Neural cell (in vitro differentiated cells): ENCODE results near the gene PHF12. TPM values are rescaled to one million over a fixed set of nuclear protein-coding genes. Genes with fewer than 3 reads are reported as not detected.

Experiments used
- H2AFZ ChIP-seq: fragments of 200-600, 300-800 bp; sonication (generic), shearing (Covaris generic); 2 replicates; pipeline ENCODE4 v1.6.0; 2014; ENCODE audit warnings: low read depth, mild to moderate bottlenecking, antibody characterized with exemption, low read length, moderate library complexity
- H3F3A ChIP-seq: fragments of 200-600 bp; shearing (Covaris generic); 2 replicates; pipeline ENCODE4 v1.6.1; 2016; ENCODE audit warnings: mild to moderate bottlenecking, moderate library complexity, mixed read lengths, antibody characterized with exemption, low read length; ENCODE audit not compliant: insufficient read depth, poor library complexity, severe bottlenecking
- H3K27ac ChIP-seq: fragments of 200-600, 300-800 bp; sonication (generic), shearing (Covaris generic); 2 replicates; pipeline ENCODE4 v1.5.1; 2014; ENCODE audit warnings: mild to moderate bottlenecking, low read length, moderate library complexity
- H3K27me3 ChIP-seq: fragments of 300-800, 200-600 bp; sonication (generic), shearing (Covaris generic); 2 replicates; pipeline ENCODE4 v1.6.0; 2014; ENCODE audit warnings: mild to moderate bottlenecking, low read depth, low read length, moderate library complexity; ENCODE audit not compliant: insufficient read depth
- H3K36me3 ChIP-seq: fragments of 300-800, 200-600 bp; sonication (generic), shearing (Covaris generic); 2 replicates; pipeline ENCODE4 v1.5.1; 2014; ENCODE audit warnings: mild to moderate bottlenecking, antibody characterized with exemption, low read length, moderate library complexity; ENCODE audit not compliant: insufficient read depth
- H3K4me2 ChIP-seq: fragments of 300-800, 200-600 bp; sonication (generic), shearing (Covaris generic); 2 replicates; pipeline ENCODE4 v1.6.0; 2014; ENCODE audit warnings: mild to moderate bottlenecking, low read length
- H3K4me3 ChIP-seq: fragments of 300-800, 200-600 bp; sonication (generic), shearing (Covaris generic); 2 replicates; pipeline ENCODE4 v1.5.1; 2014; ENCODE audit warnings: mild to moderate bottlenecking, low read length, moderate library complexity
- H3K79me2 ChIP-seq: fragments of 200-600 bp; shearing (Covaris generic); replicated peaks from 2 replicates; pipeline ENCODE4 v1.6.0; 2014; ENCODE audit warnings: mild to moderate bottlenecking, low read length, moderate library complexity; ENCODE audit not compliant: insufficient read depth
- H3K9ac ChIP-seq: fragments of 300-800, 200-600 bp; sonication (generic), shearing (Covaris generic); 2 replicates; pipeline ENCODE4 v1.6.1; 2016; ENCODE audit warnings: mild to moderate bottlenecking, low read length, mixed read lengths
- H3K9me2 ChIP-seq: fragments of 200-600 bp; shearing (Covaris generic); 2 replicates; pipeline ENCODE4 v1.6.1; 2016; ENCODE audit warnings: mild to moderate bottlenecking, low read length, mixed read lengths; ENCODE audit not compliant: insufficient read depth
- H3K9me3 ChIP-seq: fragments of 200-600, 300-800 bp; sonication (generic), shearing (Covaris generic); 2 replicates; pipeline ENCODE4 v1.6.1; 2016; ENCODE audit warnings: mild to moderate bottlenecking, mixed run types, low read length, moderate library complexity, mixed read lengths
- H4K20me1 ChIP-seq: fragments of 200-600 bp; shearing (Covaris generic); 2 replicates; pipeline ENCODE4 v1.6.1; 2016; ENCODE audit warnings: mild to moderate bottlenecking, mixed run types; ENCODE audit not compliant: insufficient read depth
- EP300 ChIP-seq: fragments of 450-650 bp; conservative IDR thresholded peaks from 2 replicates; pipeline ENCODE4 v1.6.1; 2014; ENCODE audit warnings: antibody characterized with exemption, mild to moderate bottlenecking, moderate library complexity; ENCODE audit not compliant: poor library complexity, severe bottlenecking
- EZH2 ChIP-seq: fragments of 200-600, 300-800 bp; shearing (Covaris generic), sonication (generic); IDR thresholded peaks from 2 replicates; pipeline ENCODE4 v1.6.1; 2014; ENCODE audit warnings: antibody characterized with exemption, low read length, borderline replicate concordance, mild to moderate bottlenecking; ENCODE audit not compliant: insufficient read depth, poor library complexity, severe bottlenecking
- MXI1 ChIP-seq: fragments of 450-650 bp; conservative IDR thresholded peaks from 2 replicates; pipeline ENCODE4 v1.6.1; 2014; ENCODE audit warnings: antibody characterized with exemption, mild to moderate bottlenecking; ENCODE audit not compliant: poor library complexity, severe bottlenecking
- POLR2AphosphoS5 ChIP-seq: IDR thresholded peaks from 2 replicates; pipeline ENCODE4 v1.6.1; 2012
- RAD21 ChIP-seq: fragments of 450-650 bp; conservative IDR thresholded peaks from 2 replicates; pipeline ENCODE4 v1.6.1; 2014; ENCODE audit warnings: antibody characterized with exemption, mild to moderate bottlenecking, moderate library complexity
- SMC3 ChIP-seq: fragments of 450-650 bp; conservative IDR thresholded peaks from 2 replicates; pipeline ENCODE4 v1.6.1; 2014; ENCODE audit warnings: antibody characterized with exemption, mild to moderate bottlenecking, moderate library complexity; ENCODE audit not compliant: poor library complexity
- TAF1 ChIP-seq: IDR thresholded peaks from 2 replicates; pipeline ENCODE4 v1.6.1; 2012; ENCODE audit warnings: low read depth
- polyA plus RNA-seq: library from polyadenylated mRNA; depleted of rRNA; stranded (reverse); fragments of >200 nt; gene quantifications from 2 replicates; pipeline ENCODE4 v1.2.3, GENCODE V29; 2014
- TF ChIP-seq, protein P1 (sequence below): IDR thresholded peaks from 2 replicates; pipeline ENCODE4 v1.6.1; 2012; ENCODE audit warnings: borderline replicate concordance
- TF ChIP-seq, protein P2 (sequence below): fragments of 450-650 bp; IDR thresholded peaks from 2 replicates; pipeline ENCODE4 v1.5.1; 2014; ENCODE audit warnings: antibody characterized with exemption, mild to moderate bottlenecking, moderate library complexity; ENCODE audit not compliant: poor library complexity, severe bottlenecking

The PHF12 gene
- polyA plus RNA-seq, 1 donor from 2014 or later, result 10.4 TPM

DNA sequence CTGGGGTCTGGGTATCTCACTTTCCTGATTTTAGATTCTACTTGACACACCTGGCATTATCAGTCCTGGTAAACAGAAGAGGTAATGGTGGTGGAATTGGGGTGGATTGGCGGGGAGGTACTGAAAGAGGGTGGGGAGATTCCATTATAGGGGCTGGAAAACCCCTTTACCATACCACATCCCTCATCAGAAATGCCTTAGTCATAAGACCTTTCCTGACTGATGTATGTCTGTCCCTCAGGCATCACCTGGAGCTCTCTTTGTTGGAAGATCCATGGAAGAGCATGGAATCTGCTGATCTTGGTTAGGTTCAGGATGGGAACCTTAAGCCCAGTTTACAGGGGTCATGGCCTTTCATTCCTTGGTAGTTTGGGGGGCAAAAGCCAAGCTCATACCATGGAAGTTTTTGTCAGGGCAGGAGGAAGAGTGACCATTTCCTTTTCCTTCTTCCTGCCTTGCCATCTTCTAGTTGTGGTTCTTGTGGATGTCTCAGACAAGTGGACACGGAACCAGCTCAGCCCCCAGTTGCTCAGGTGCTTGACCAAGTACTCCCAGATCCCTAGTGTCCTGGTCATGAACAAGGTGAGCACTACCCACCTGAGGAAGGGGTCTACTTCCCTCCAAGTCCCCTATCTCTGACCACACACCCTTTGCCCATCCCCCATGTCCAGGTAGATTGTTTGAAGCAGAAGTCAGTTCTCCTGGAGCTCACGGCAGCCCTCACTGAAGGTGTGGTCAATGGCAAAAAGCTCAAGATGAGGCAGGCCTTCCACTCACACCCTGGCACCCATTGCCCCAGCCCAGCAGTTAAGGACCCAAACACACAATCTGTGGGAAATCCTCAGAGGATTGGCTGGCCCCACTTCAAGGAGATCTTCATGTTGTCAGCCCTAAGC is 93.2 kb downstream of the PHF12 start:
- Histone ChIP-seq H4K20me1 (no peaks in the 10 kb centered on the region), H3K27me3 (no peaks in the 10 kb centered on the region), H2AFZ (no peak overlapping the region), H3K4me3 (no peak overlapping the region), H3K79me2 (peaks cover 8% of the 10 kb centered on the region), H3F3A (no peaks in the 10 kb centered on the region), H3K9me2 (no peaks in the 10 kb centered on the region), H3K27ac (no peak overlapping the region), H3K9me3 (no peaks in the 10 kb centered on the region), H3K36me3 (no peaks in the 10 kb centered on the region), H3K9ac (no peak overlapping the region), H3K4me2 (no peak overlapping the region)
- TF ChIP-seq, protein P1, sequence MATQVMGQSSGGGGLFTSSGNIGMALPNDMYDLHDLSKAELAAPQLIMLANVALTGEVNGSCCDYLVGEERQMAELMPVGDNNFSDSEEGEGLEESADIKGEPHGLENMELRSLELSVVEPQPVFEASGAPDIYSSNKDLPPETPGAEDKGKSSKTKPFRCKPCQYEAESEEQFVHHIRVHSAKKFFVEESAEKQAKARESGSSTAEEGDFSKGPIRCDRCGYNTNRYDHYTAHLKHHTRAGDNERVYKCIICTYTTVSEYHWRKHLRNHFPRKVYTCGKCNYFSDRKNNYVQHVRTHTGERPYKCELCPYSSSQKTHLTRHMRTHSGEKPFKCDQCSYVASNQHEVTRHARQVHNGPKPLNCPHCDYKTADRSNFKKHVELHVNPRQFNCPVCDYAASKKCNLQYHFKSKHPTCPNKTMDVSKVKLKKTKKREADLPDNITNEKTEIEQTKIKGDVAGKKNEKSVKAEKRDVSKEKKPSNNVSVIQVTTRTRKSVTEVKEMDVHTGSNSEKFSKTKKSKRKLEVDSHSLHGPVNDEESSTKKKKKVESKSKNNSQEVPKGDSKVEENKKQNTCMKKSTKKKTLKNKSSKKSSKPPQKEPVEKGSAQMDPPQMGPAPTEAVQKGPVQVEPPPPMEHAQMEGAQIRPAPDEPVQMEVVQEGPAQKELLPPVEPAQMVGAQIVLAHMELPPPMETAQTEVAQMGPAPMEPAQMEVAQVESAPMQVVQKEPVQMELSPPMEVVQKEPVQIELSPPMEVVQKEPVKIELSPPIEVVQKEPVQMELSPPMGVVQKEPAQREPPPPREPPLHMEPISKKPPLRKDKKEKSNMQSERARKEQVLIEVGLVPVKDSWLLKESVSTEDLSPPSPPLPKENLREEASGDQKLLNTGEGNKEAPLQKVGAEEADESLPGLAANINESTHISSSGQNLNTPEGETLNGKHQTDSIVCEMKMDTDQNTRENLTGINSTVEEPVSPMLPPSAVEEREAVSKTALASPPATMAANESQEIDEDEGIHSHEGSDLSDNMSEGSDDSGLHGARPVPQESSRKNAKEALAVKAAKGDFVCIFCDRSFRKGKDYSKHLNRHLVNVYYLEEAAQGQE, result no peak
- TF ChIP-seq, protein P2, sequence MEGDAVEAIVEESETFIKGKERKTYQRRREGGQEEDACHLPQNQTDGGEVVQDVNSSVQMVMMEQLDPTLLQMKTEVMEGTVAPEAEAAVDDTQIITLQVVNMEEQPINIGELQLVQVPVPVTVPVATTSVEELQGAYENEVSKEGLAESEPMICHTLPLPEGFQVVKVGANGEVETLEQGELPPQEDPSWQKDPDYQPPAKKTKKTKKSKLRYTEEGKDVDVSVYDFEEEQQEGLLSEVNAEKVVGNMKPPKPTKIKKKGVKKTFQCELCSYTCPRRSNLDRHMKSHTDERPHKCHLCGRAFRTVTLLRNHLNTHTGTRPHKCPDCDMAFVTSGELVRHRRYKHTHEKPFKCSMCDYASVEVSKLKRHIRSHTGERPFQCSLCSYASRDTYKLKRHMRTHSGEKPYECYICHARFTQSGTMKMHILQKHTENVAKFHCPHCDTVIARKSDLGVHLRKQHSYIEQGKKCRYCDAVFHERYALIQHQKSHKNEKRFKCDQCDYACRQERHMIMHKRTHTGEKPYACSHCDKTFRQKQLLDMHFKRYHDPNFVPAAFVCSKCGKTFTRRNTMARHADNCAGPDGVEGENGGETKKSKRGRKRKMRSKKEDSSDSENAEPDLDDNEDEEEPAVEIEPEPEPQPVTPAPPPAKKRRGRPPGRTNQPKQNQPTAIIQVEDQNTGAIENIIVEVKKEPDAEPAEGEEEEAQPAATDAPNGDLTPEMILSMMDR, result no peak
- TF ChIP-seq RAD21, result no peak
- no peak for TF ChIP-seq POLR2AphosphoS5
- no peak for TF ChIP-seq TAF1
- TF ChIP-seq SMC3, result no peak
- TF ChIP-seq EP300, result no peak
- TF ChIP-seq EZH2, result no peak
- TF ChIP-seq MXI1, result no peak

DNA sequence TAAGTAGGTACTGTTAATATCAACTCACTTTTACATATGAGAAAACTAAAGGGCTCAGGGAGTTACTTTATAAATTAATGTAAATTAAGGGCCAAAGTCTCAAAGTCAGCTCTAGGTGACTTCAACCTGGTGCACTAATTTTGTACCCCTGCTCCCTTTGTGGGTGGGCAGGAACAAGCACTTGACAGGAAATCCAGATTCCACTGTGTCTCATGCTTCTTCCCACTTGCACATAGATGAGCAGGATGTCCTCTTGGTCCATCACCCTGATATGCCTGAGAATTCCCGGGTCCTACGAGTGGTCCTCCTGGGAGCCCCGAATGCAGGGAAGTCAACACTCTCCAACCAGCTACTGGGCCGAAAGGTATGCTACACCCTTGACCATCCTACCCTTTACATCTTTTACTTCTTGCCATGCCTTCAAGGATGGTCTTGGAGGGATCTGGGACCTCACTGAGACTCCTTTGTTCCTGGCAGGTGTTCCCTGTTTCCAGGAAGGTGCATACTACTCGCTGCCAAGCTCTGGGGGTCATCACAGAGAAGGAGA is 95.2 kb downstream of the PHF12 start:
- TF ChIP-seq POLR2AphosphoS5, result no peak
- no peak for TF ChIP-seq MXI1
- Histone ChIP-seq H2AFZ (no peak overlapping the region), H3K4me3 (peak overlapping the region; percentile 80), H3K9me3 (no peaks in the 10 kb centered on the region), H3K79me2 (peaks cover 8% of the 10 kb centered on the region), H4K20me1 (no peaks in the 10 kb centered on the region), H3K27me3 (no peaks in the 10 kb centered on the region), H3K36me3 (no peaks in the 10 kb centered on the region), H3K27ac (no peak overlapping the region), H3K4me2 (peak overlapping the region; percentile 99), H3F3A (no peaks in the 10 kb centered on the region), H3K9me2 (no peaks in the 10 kb centered on the region), H3K9ac (peak overlapping the region; percentile 77)
